HUES48 (cell line): ENCODE results near the gene MFN1.

Source experiments
- H3K27ac ChIP-seq: one replicate; pipeline ENCODE4 v1.7.0; 2013; ENCODE audit warnings: low read depth, low read length, inconsistent platforms
- H3K27me3 ChIP-seq: 2 replicates; pipeline ENCODE4 v1.6.1; 2013; ENCODE audit warnings: mild to moderate bottlenecking, low read length; ENCODE audit not compliant: control insufficient read depth, insufficient read depth
- H3K36me3 ChIP-seq: 2 replicates; pipeline ENCODE4 v1.6.1; 2013; ENCODE audit warnings: low read length; ENCODE audit not compliant: control insufficient read depth, insufficient read depth
- H3K4me1 ChIP-seq: 2 replicates; pipeline ENCODE4 v1.6.1; 2013; ENCODE audit warnings: mild to moderate bottlenecking, low read length; ENCODE audit not compliant: control insufficient read depth, insufficient read depth
- H3K4me3 ChIP-seq: 2 replicates; pipeline ENCODE4 v1.5.1; 2013; ENCODE audit warnings: mild to moderate bottlenecking, low read depth, low read length
- H3K9ac ChIP-seq: 2 replicates; pipeline ENCODE4 v1.6.1; 2013; ENCODE audit warnings: mild to moderate bottlenecking, low read depth, low read length, moderate library complexity
- H3K9me3 ChIP-seq: 2 replicates; pipeline ENCODE4 v1.6.1; 2013; ENCODE audit warnings: low read length; ENCODE audit not compliant: control insufficient read depth, insufficient read depth

MFN1 gene

DNA sequence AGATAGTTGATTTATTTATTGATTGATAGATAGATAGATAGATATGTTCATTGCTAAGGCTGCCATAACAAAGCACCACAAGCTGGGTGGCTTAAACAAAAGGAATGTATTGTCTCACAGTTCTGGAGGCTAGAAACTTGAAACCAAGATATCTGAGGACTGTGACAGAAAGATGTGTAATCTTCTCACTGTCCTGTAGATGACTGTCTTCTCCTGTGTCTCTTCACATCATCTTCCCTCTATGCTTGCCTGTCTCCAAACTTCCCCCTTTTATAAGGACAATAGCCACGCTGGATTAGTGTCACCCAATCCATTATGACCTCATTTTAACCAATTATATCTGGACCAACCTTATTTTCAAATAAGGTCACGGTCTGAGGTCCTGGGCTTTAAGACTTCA, 62.8 kb downstream of the MFN1 start:
- Histone ChIP-seq H3K9me3 (no peaks in the 10 kb centered on the region), H3K9ac (no peak overlapping the region), H3K36me3 (peaks cover 4% of the 10 kb centered on the region; the same call in 1 of the 2 replicates), H3K4me1 (peaks cover 6% of the 10 kb centered on the region; the same call in 1 of the 2 replicates), H3K4me3 (no peak overlapping the region), H3K27me3 (no peaks in the 10 kb centered on the region), H3K27ac (no peak overlapping the region)

DNA sequence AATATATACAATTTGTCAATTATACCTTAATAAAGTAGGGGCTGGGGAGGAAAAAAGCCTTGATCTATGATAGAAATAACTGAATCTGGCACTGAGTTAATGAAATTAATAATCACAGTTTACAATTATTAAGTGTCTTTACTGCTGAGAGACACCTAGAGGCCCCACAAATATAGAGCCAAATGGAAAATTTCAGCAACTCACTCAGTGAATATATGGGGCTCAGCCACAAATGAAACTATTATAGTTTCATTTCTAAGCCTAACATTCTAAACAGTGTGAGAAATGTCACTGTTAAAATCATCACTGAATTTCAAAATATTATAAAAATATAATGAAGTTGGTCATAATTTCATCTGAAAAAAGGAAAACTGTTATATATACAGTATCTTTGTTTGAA, 63.5 kb downstream of the MFN1 start:
- Histone ChIP-seq H3K36me3 (peaks cover 4% of the 10 kb centered on the region; the same call in 1 of the 2 replicates), H3K9ac (no peak overlapping the region), H3K4me1 (peaks cover 6% of the 10 kb centered on the region; the same call in 1 of the 2 replicates)

DNA sequence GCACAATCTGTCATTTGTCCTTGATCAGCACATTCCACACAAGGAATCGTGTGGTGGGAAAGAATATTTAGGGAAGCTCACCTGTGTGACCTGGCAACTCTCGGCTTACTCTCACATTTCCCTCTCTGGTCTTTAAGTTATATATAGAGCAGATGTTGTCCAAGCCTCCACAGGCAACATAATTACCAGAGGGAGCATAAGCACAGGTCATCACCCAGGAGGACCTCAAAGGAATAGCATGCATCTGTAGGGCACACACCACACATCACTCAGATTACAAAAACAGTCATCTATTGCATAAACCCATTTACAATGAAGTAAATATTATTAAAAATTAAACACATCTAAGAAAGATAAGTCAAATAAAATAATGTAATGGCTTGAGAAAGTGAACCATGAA, 67.3 kb downstream of the MFN1 start:
- Histone ChIP-seq H3K27me3 (no peaks in the 10 kb centered on the region), H3K4me3 (no peak overlapping the region), H3K9ac (no peak overlapping the region), H3K36me3 (peaks cover 12% of the 10 kb centered on the region; the same call in 1 of the 2 replicates), H3K9me3 (no peaks in the 10 kb centered on the region), H3K4me1 (peaks cover 6% of the 10 kb centered on the region; the same call in 1 of the 2 replicates), H3K27ac (no peak overlapping the region)

More for the DNA sequence above, 63.5 kb downstream of the MFN1 start:
- Histone ChIP-seq H3K27me3 (no peaks in the 10 kb centered on the region), H3K27ac (no peak overlapping the region), H3K4me3 (no peak overlapping the region), H3K9me3 (no peaks in the 10 kb centered on the region)

DNA sequence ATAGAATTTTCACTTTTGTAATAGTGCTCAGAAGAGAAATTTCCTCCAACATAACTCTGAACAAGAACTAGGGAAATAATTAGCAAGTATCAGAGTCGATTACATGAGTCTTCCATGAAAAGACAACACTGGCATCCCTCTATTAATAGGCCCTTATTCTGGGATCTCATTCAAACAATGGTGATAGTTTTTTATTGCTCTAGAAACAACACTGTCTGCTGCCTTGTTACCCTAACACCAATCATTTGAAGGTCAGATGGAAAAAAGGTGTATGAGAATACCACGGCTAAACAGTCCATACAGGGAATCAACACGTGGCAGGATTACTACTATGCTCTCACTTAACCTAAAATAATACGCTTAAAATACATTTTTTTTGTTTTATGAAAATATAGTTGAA, 67.9 kb downstream of the MFN1 start:
- H3K9ac ChIP-seq: no peak overlapping the region
- H3K27me3 ChIP-seq: no peaks in the 10 kb centered on the region
- no peak overlapping the region for H3K27ac ChIP-seq
- H3K4me3 ChIP-seq: no peak overlapping the region
- no peaks in the 10 kb centered on the region for H3K9me3 ChIP-seq
- H3K4me1 ChIP-seq: peaks cover 2% of the 10 kb centered on the region; the same call in 1 of the 2 replicates
- peaks cover 12% of the 10 kb centered on the region; the same call in 1 of the 2 replicates for H3K36me3 ChIP-seq

DNA sequence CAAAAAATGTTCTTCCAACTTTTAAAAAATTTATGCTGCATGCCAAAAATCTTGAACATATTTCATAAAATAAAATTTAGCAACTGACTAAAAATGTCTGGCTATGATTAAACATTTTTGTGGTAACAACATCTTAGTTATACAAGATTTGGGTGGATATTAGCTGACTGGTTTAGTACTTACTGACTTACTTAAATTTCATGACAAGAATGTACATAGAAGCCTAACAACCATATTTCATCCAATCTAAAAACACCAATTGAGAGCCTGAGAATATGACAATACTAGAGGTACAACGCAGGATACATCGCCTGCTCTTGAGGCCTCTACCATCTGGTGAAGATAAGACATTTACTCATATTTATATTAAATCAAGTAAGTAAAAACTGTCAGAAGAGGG, 69.2 kb downstream of the MFN1 start:
- Histone ChIP-seq H3K27ac (no peak overlapping the region), H3K27me3 (no peaks in the 10 kb centered on the region), H3K4me3 (no peak overlapping the region), H3K9me3 (no peaks in the 10 kb centered on the region), H3K9ac (no peak overlapping the region), H3K36me3 (peaks cover 12% of the 10 kb centered on the region; the same call in 1 of the 2 replicates), H3K4me1 (no peaks in the 10 kb centered on the region)

DNA sequence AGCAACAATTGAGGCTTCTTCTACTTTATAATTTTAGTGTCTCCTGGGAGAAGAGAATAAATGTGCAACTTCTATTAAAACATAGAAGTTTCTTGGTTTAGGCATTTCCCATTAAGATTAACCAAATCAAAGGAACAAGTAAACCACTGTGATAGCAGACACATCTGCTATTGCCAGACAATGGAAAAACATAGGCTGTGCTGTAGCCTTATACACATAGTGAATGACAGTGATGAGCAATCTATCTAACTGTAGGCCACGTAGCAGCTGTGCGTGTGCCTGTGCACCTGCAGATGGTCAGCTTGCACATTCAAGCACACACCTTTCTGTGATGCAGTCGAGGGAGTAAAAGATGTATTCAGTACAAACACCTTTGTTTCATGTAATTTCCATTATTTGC, 71.1 kb downstream of the MFN1 start:
- 0 out of 2 replicates have a peak, but pooled peaks cover 8% of the 10 kb centered on the region for H3K36me3 ChIP-seq
- no peaks in the 10 kb centered on the region for H3K27me3 ChIP-seq
- H3K9me3 ChIP-seq: no peaks in the 10 kb centered on the region
- H3K9ac ChIP-seq: no peak overlapping the region
- no peak overlapping the region for H3K4me3 ChIP-seq
- no peaks in the 10 kb centered on the region for H3K4me1 ChIP-seq
- no peak overlapping the region for H3K27ac ChIP-seq

DNA sequence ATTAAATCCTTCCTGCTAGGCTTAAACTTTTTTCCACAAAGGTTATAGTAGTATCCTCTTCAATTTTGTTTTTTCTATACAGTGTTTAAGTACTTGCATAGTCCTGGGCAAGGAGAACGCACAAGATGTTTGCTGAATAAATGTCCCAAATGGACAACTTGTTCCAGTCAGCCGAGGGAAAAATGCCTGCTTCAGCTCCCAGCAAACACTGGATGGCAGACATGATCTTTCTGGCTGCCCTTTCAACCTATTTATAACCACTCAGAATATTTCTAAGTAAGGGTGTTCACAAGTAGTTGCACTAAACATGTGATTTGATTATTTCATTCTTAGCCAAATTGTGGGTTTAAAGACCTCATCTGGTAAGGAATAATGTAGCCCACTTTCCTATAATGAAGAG, 74.0 kb downstream of the MFN1 start:
- Histone ChIP-seq H3K9ac (no peak overlapping the region), H3K36me3 (peaks cover 13% of the 10 kb centered on the region; the same call in 1 of the 2 replicates), H3K9me3 (no peaks in the 10 kb centered on the region), H3K27me3 (no peaks in the 10 kb centered on the region), H3K4me1 (no peaks in the 10 kb centered on the region), H3K4me3 (no peak overlapping the region), H3K27ac (no peak overlapping the region)

DNA sequence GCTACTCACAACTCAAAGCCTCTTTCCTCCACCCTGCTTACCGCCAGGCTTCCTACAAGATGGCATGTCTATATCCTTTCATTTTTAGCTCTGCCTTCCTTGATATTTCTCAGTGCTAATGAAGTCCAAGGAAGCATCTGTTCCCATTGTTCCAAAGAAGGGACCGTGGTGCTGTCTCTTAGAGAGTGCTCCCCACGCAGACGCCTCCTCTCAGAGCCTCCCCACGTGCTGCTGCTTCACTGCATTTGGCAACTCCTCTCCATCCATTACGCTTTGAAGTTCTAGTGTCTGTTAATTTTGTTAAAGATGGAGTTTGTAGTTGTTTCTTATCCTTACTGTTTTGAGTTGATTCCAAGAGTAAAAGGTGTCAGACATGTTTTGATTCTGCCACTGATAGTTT, 77.6 kb downstream of the MFN1 start:
- H3K9ac ChIP-seq: no peak overlapping the region
- H3K4me3 ChIP-seq: no peak overlapping the region
- H3K27me3 ChIP-seq: no peaks in the 10 kb centered on the region
- H3K9me3 ChIP-seq: no peaks in the 10 kb centered on the region
- H3K4me1 ChIP-seq: no peaks in the 10 kb centered on the region
- no peak overlapping the region for H3K27ac ChIP-seq
- peaks cover 5% of the 10 kb centered on the region; the same call in 1 of the 2 replicates for H3K36me3 ChIP-seq

DNA sequence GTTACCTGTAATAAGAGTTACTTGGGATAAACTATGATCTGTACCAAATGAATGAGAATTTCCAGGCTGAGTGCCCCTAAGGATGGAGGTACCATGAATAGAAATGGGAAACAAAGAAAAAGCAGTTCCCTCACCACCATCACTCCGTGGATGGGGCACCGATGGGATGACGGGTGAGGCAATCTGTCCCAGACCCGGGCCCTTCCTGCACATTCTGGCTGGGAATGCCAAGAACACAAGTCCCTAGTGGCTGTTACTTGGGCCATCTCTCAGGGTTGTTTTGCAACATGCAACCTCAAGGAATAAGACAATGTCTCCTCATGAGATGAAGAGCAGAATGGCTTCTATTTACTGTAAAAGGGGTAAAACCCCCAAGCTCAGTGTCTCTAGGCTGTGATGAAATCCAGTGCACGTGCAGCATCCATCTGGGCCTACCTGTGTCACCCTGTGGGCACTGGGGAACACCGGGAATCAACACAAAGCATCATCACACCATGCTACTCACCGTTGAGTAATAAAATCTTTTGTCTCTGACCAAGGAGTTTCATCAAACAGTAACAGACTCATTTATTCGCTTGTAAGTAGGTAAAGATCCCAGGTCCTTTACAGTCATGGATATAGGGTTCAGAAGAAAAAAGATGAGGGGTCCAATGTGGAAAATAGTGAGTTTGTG, 81.5 kb downstream of the MFN1 start:
- H3K9ac ChIP-seq: no peak overlapping the region
- H3K4me3 ChIP-seq: no peak overlapping the region
- 0 out of 2 replicates have a peak, but pooled peaks cover 2% of the 10 kb centered on the region for H3K36me3 ChIP-seq
- no peaks in the 10 kb centered on the region for H3K27me3 ChIP-seq
- no peaks in the 10 kb centered on the region for H3K9me3 ChIP-seq
- H3K4me1 ChIP-seq: no peaks in the 10 kb centered on the region
- H3K27ac ChIP-seq: no peak overlapping the region

DNA sequence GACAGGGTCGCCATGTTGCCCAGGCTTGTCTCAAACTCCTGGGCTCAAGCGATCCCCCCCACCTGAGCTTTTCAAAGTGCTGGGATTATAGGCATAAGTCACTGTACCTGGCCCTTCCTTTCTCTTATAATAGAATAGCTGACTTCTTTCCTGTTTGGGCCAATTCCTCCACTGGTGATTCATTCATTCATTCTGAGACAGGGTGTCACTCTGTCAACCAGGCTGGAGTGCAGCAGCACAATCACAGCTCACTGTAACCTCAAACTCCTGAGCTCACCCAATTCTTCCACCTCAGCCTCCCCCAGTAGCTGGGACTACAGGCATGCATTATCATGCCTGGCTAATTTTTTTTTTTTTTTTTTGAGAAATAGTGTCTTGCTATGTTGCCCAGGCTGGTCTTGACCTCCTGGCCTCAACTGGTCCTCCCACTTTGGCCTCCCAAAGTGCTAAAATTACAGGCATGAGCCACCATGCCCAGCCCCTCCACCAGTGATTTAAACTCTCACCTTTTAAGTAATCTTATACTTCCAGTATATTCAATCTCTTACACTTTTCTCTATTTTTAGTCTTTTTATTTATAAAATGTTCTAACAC, 82.9 kb downstream of the MFN1 start:
- Histone ChIP-seq H3K4me1 (no peaks in the 10 kb centered on the region), H3K9me3 (no peaks in the 10 kb centered on the region), H3K27ac (no peak overlapping the region), H3K4me3 (no peak overlapping the region), H3K36me3 (no peaks in the 10 kb centered on the region), H3K9ac (no peak overlapping the region), H3K27me3 (no peaks in the 10 kb centered on the region)

DNA sequence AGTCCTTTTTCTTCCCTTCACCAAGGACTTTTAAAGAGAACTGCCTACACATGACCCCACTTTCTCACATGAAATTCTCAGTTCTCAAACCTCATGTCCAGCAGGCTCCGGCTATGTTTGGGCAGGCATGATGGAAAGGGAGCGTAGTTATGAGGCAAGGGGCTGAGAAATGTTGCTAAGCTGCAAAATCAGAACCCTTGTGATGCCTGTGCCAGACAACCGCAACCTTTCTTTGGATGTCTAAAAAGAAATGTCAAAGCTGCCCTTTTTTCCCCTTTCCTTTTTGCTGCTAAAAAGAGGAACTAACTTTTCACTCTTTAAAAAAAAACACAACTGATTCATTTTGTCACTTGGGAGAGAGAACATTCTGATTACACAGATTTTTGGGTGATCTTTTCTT, 84.5 kb downstream of the MFN1 start:
- no peaks in the 10 kb centered on the region for H3K36me3 ChIP-seq
- no peak overlapping the region for H3K27ac ChIP-seq
- H3K27me3 ChIP-seq: no peaks in the 10 kb centered on the region
- H3K9me3 ChIP-seq: no peaks in the 10 kb centered on the region
- H3K4me1 ChIP-seq: no peaks in the 10 kb centered on the region
- H3K9ac ChIP-seq: no peak overlapping the region
- no peak overlapping the region for H3K4me3 ChIP-seq
